K562 (cell line): ENCODE results near the gene PIEZO2. TPM values are rescaled to one million over a fixed set of nuclear protein-coding genes. Genes with fewer than 3 reads are reported as not detected.

Source experiments
- ATAC-seq: fragments of 200-7000 bp; cut with Tn5 transposase; 3 replicates; pipeline ENCODE4 v1.9.1; 2020; ENCODE audit warnings: moderate library complexity
- BruUV-seq: library from RNA; stranded (reverse); fragments of 400-500 nt; replicated peaks from 2 replicates; lab custom pipeline; 2021; lab: Mats Ljungman, UMichigan
- CTCF ChIA-PET: fragments of 300-600 bp; formaldehyde crosslinking; extraction: SDS; loops from one replicate; lab custom pipeline; 2021; ENCODE audit warnings: low intra/inter-chr PET ratio; lab: Yijun Ruan, JAX
- POLR2A ChIA-PET: fragments of 300-600, 350-650 bp; sonication (Branson Sonifier 250); formaldehyde crosslinking; extraction: SDS; loops from one replicate; lab custom pipeline; 2021; ENCODE audit warnings: antibody characterized with exemption, inconsistent platforms; lab: Yijun Ruan, JAX
- DNase-seq, 4 experiments: peaks; one replicate each; pipeline versions ENCODE4 v3.0.0 to v3.0.0-alpha.2; 2011 to 2018; ENCODE audit warnings: low spot score in 3 of 4, mixed read lengths in 3 of 4; ENCODE audit errors: extremely low read depth in 1 of 4
- FAIRE-seq: peaks from 2 replicates; lab custom pipeline; 2011; peaks lifted over from hg19 to GRCh38; lab: Jason Lieb, UNC
- H2AFZ ChIP-seq: 2 replicates; pipeline ENCODE4 v1.6.0; 2011; ENCODE audit warnings: low read depth, low read length, control low read depth, inconsistent platforms
- H3K27ac ChIP-seq: fragments of 200-600 bp; 3 replicates; pipeline ENCODE4 v1.8.0; 2011; ENCODE audit warnings: low read depth, mild to moderate bottlenecking, control low read depth, inconsistent platforms, low read length, moderate library complexity, mixed read lengths; ENCODE audit errors: extremely low read depth
- H3K27me3 ChIP-seq, 2 experiments: fragments of 300-600 bp in 1 of 2; 2 replicates in 1 of 2; 3 replicates in 1 of 2; pipeline versions ENCODE4 v1.6.0 to v1.8.0; 2011; ENCODE audit warnings: inconsistent platforms in 2 of 2, low read length in 2 of 2, mild to moderate bottlenecking in 1 of 2, mixed read lengths in 1 of 2, moderate library complexity in 1 of 2; ENCODE audit not compliant: control insufficient read depth in 2 of 2, insufficient read depth in 2 of 2
- H3K36me3 ChIP-seq: fragments of 300-600 bp; 3 replicates; pipeline ENCODE4 v1.8.0; 2011; ENCODE audit warnings: mild to moderate bottlenecking, low read length, inconsistent platforms; ENCODE audit not compliant: control insufficient read depth, insufficient read depth
- H3K4me1 ChIP-seq, 2 experiments: fragments of 200-600 bp in 1 of 2; replicated peaks in 1 of 2; 2 replicates in 1 of 2; 3 replicates in 1 of 2; pipeline versions ENCODE4 v1.5.1 to v1.8.0; 2011; ENCODE audit warnings: inconsistent platforms in 2 of 2, low read length in 2 of 2, mild to moderate bottlenecking in 1 of 2, mixed read lengths in 1 of 2, moderate library complexity in 1 of 2; ENCODE audit not compliant: control insufficient read depth in 2 of 2, insufficient read depth in 2 of 2
- H3K4me2 ChIP-seq: 2 replicates; pipeline ENCODE4 v1.6.1; 2011; ENCODE audit warnings: low read length, control low read depth, inconsistent platforms, mixed read lengths; ENCODE audit not compliant: insufficient read depth
- H3K4me3 ChIP-seq: fragments of 200-600 bp; sonication (generic), shearing (Covaris generic); 2 replicates; pipeline ENCODE4 v1.5.1; 2016; ENCODE audit warnings: control low read depth, inconsistent platforms
- H3K79me2 ChIP-seq: fragments of 200-600 bp; 3 replicates; pipeline ENCODE4 v1.8.0; 2011; ENCODE audit warnings: low read length, inconsistent platforms; ENCODE audit not compliant: control insufficient read depth, insufficient read depth
- H3K9ac ChIP-seq, 2 experiments: 2 replicates each; pipeline versions ENCODE4 v1.6.0 to v1.6.1; 2011; ENCODE audit warnings: low read depth in 2 of 2, low read length in 2 of 2, control low read depth in 1 of 2, inconsistent platforms in 1 of 2, mild to moderate bottlenecking in 1 of 2, mixed read lengths in 1 of 2; ENCODE audit not compliant: insufficient read depth in 1 of 2
- H3K9me1 ChIP-seq: one replicate; pipeline ENCODE4 v1.6.0; 2011; ENCODE audit warnings: inconsistent platforms, mild to moderate bottlenecking, low read length, moderate library complexity; ENCODE audit not compliant: control insufficient read depth, insufficient read depth
- H3K9me3 ChIP-seq: replicated peaks from 2 replicates; pipeline ENCODE4 v1.5.1; 2011; ENCODE audit warnings: low read depth, low read length, inconsistent platforms; ENCODE audit not compliant: control insufficient read depth, insufficient read depth
- H4K20me1 ChIP-seq: replicated peaks from 2 replicates; pipeline ENCODE4 v1.6.1; 2011; ENCODE audit warnings: low read length, inconsistent platforms, mixed read lengths; ENCODE audit not compliant: control insufficient read depth, insufficient read depth
- CBFA2T3 ChIP-seq: fragments of 450-650 bp; IDR thresholded peaks from 2 replicates; pipeline ENCODE4 v1.6.1; 2017
- CTBP1 ChIP-seq: fragments of 450-650 bp; IDR thresholded peaks from 2 replicates; pipeline ENCODE4 v1.6.1; 2016; ENCODE audit warnings: borderline replicate concordance
- KDM4B ChIP-seq, 2 experiments: fragments of 450-650 bp in 1 of 2; sonication (generic) in 1 of 2; IDR thresholded peaks; 2 replicates each; pipeline ENCODE4 v1.6.1; 2016 to 2017; ENCODE audit warnings: borderline replicate concordance in 2 of 2, antibody characterized with exemption in 1 of 2, low read depth in 1 of 2, mild to moderate bottlenecking in 1 of 2
- MAX ChIP-seq: sonication (generic); formaldehyde crosslinking; IDR thresholded peaks from 2 replicates; pipeline ENCODE4 v1.9.0; 2022; ENCODE audit warnings: mild to moderate bottlenecking, missing genetic modification reagents
- NCOA1 ChIP-seq: fragments of 450-650 bp; IDR thresholded peaks from 2 replicates; pipeline ENCODE4 v1.6.1; 2016; ENCODE audit warnings: low read depth
- POLR2AphosphoS5 ChIP-seq: IDR thresholded peaks from 2 replicates; pipeline ENCODE4 v1.6.1; 2011; ENCODE audit warnings: mild to moderate bottlenecking, low read depth, low read length, moderate library complexity; ENCODE audit not compliant: control insufficient read depth, insufficient read depth
- TAL1 ChIP-seq: fragments of 450-650 bp; IDR thresholded peaks from 2 replicates; pipeline ENCODE4 v1.6.1; 2016; ENCODE audit warnings: mild to moderate bottlenecking
- TFAP4 ChIP-seq: sonication (generic); formaldehyde crosslinking; IDR thresholded peaks from 2 replicates; pipeline ENCODE4 v1.8.0; 2022; ENCODE audit warnings: missing genetic modification reagents, mild to moderate bottlenecking, moderate library complexity, borderline replicate concordance
- ZBTB5 ChIP-seq: fragments of 450-650 bp; IDR thresholded peaks from 2 replicates; pipeline ENCODE4 v1.6.1; 2017; ENCODE audit warnings: antibody characterized with exemption
- ZNF212 ChIP-seq: fragments of 450-650 bp; formaldehyde crosslinking; IDR thresholded peaks from 2 replicates; pipeline ENCODE4 v1.4.0; 2020; ENCODE audit warnings: mild to moderate bottlenecking
- WGBS: fragments of 100-300 bp; shearing (Covaris generic); methylation state at CpG from one replicate; pipeline ENCODE4 v1.1.6; 2016; ENCODE audit warnings: low coverage, mixed read lengths; ENCODE audit not compliant: insufficient coverage; ENCODE audit errors: missing lambda C conversion rate; 5-methylcytosine and 5-hydroxymethylcytosine counted together
- in situ Hi-C: fragments of 300-500 bp; cut with MboI; formaldehyde crosslinking; loops from 4 replicates; pipeline ENCODE4 v1.15.0; 2018; ENCODE audit warnings: inconsistent platforms, mixed read lengths
- intact Hi-C: fragments of 100-400 bp; cut with micrococcal nuclease; formaldehyde crosslinking; loops from 2 replicates; pipeline ENCODE4 v1.14.2; 2022
- polyA plus RNA-seq, 8 experiments: library from polyadenylated mRNA; depleted of rRNA in 4 of 8; stranded (reverse) in 5 of 8; unstranded in 3 of 8; fragments of >200 nt; fragmentation: Nextera tagmentation in 2 of 8; fragmentation: Illumina TruSeq in 1 of 8; extraction: Ambion mirVana in 2 of 8; extraction: Trizol in 1 of 8; gene quantifications; 2 replicates each; pipeline versions ENCODE4 v1.2.1 to v1.2.3, GENCODE V29; 2011 to 2014; ENCODE audit warnings: inconsistent platforms in 1 of 8, missing spikeins in 1 of 8
- total RNA-seq, 7 experiments: library from RNA; depleted of rRNA in 6 of 7; stranded (reverse); fragments of >200 nt in 6 of 7; fragmentation: Illumina TruSeq in 2 of 7; extraction: Trizol in 2 of 7; gene quantifications; 2 replicates each; pipeline versions ENCODE4 v1.2.1 to v1.2.3, GENCODE V29; 2011 to 2021; ENCODE audit warnings: low replicate concordance in 1 of 7

Gene PIEZO2
- total and polyA plus RNA-seq, 9 of the 15 experiments (the other 6 are each of a cell fraction or from before 2014, with no cell fraction given), result 0.54 to 4.1 (median 2.0) TPM

- ChIA-PET POLR2A (interaction anchor here (1.7 kb wide), 1 partner anchor 9 kb away, joined by 4 read pairs; no protein-coding TSS in a partner anchor), CTCF (interaction anchor here (0.6 kb wide), 1 partner anchor 294 kb away, joined by 3 read pairs; no protein-coding TSS in a partner anchor)
- intact Hi-C loops (no loop called here), in situ Hi-C loops (no loop called here)
- Histone ChIP-seq H4K20me1 (no peaks in the 10 kb centered on the region), H3K27ac (no peak overlapping the region), H3K79me2 (no peaks in the 10 kb centered on the region), H3K9ac (no peak overlapping the region; a peak in 1 of 4 replicates), H3K4me2 (no peak overlapping the region), H3K9me1 (no peaks in the 10 kb centered on the region), H2AFZ (peak overlapping the region; percentile 27; the same call in 1 of the 2 replicates), H3K27me3 (peaks cover under 1 to 8% of the 10 kb centered on the region in 2 experiments; a peak in 4 of 5 replicates), H3K4me3 (no peak overlapping the region), H3K9me3 (no peaks in the 10 kb centered on the region), H3K36me3 (no peaks in the 10 kb centered on the region), H3K4me1 (no peaks in the 10 kb centered on the region; a peak in 1 of 5 replicates)
- BruUV-seq, result no TSS peak
- DNase-seq (peak in 1 of 4 experiments; percentile 41), FAIRE-seq (peak; percentile 29), ATAC-seq (peak; percentile 71)
- TF ChIP-seq CBFA2T3 (0 out of 2 replicates have a peak, but pooled peaks have one; percentile 12), TAL1 (no peak), CTBP1 (peak; percentile 21; the same call in 1 of the 2 replicates)
- 0% methylated on average over 1 of the region's 1 CpG for WGBS
These were observed 351.5 kb downstream of the PIEZO2 start for GRCh38 chr18:10797896-10798295.

GRCh38 chr18:10794771-10795170, 354.6 kb downstream of the PIEZO2 start:
- no peak overlapping the region for H2AFZ ChIP-seq
- DNase-seq (no peak), ATAC-seq (no peak), FAIRE-seq (no peak)
- no peaks in the 10 kb centered on the region for H3K36me3 ChIP-seq
- H3K4me2 ChIP-seq, result no peak overlapping the region
- ChIA-PET CTCF (no interaction called here), POLR2A (interaction anchor here (1.4 kb wide), 1 partner anchor 12 kb away, joined by 3 read pairs; no protein-coding TSS in a partner anchor)
- intact Hi-C loops (no loop called here), in situ Hi-C loops (no loop called here)
- BruUV-seq, result no TSS peak
- H3K4me1 ChIP-seq, result no peaks in the 10 kb centered on the region; a peak in 1 of 5 replicates
- H3K27ac ChIP-seq, result no peak overlapping the region
- WGBS, result 4% methylated on average over 7 of the region's 7 CpGs
- no peaks in the 10 kb centered on the region for H4K20me1 ChIP-seq
- no peaks in the 10 kb centered on the region for H3K9me1 ChIP-seq
- H3K4me3 ChIP-seq, result no peak overlapping the region
- H3K9ac ChIP-seq, result no peak overlapping the region
- no peaks in the 10 kb centered on the region for H3K9me3 ChIP-seq
- no peaks in the 10 kb centered on the region for H3K79me2 ChIP-seq
- no peaks in the 10 kb centered on the region; a peak in 1 of 5 replicates for H3K27me3 ChIP-seq
- TF ChIP-seq MAX (CRISPR knock-in tag) (no peak), NCOA1 (no peak), KDM4B (IDR thresholded peaks at IDR 0.05; ENCODE audit: borderline replicate concordance in 2 of 2, low read depth in 1 of 2) (no peak), ZNF212 (no peak), ZBTB5 (no peak), TFAP4 (no peak), POLR2AphosphoS5 (no peak)
